ENCODE data around the gene KRTAP10-9. TPM values are rescaled to one million over a fixed set of nuclear protein-coding genes. Genes with fewer than 3 reads are reported as not detected.
"Not testable (repeated sequence)": the region's sequence is repeated elsewhere in the genome, so short reads cannot be mapped to it uniquely, and the experiment has no call there.

KRTAP10-9 gene
- total RNA-seq, 1 donor from 2014 or later: not detected

- peaks cover 5% of the 10 kb centered on the region for H3K27me3 Mint-ChIP-seq (ENCODE audit: insufficient read depth)
- peaks cover 50% of the 10 kb centered on the region for H3K9me3 Mint-ChIP-seq
- peaks cover 6% of the 10 kb centered on the region for H3K4me1 Mint-ChIP-seq (ENCODE audit: low read depth)
- H3K36me3 Mint-ChIP-seq (ENCODE audit: low read depth): peaks cover 12% of the 10 kb centered on the region
- no peak for DNase-seq (ENCODE audit: low spot score)
- no peak overlapping the region for H3K4me3 Mint-ChIP-seq
- no peak overlapping the region for H3K27ac Mint-ChIP-seq
- intact Hi-C loops (cut with micrococcal nuclease): no loop called here
These were observed 1.1 kb upstream of the KRTAP10-9 start for GRCh38 chr21:44625756-44626155.

DNA sequence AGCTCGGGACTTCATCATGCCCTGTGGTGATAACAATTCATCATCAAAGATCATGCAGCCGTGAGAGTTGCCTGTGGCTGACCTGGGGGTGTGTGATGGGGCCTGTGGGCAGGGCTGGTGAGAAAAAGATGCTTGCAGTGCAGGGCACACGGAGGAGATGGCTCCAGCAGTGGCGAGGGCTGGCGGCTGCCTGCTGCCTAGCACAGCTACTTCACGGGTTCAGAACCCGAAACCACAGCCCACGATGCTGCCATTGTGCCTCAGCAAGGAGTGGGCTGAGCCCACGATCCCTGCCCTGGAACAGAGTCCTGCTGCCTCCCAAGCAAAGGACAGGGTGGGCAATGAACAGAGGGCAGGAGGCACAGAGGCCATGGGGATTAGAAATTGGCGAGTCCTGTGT, 631 bp upstream of the KRTAP10-9 start:
- no peak overlapping the region for H3K4me3 Mint-ChIP-seq
- H3K27ac Mint-ChIP-seq: no peak overlapping the region
- intact Hi-C loops (cut with micrococcal nuclease): no loop called here
- peaks cover 14% of the 10 kb centered on the region for H3K36me3 Mint-ChIP-seq (ENCODE audit: low read depth)
- H3K27me3 Mint-ChIP-seq (ENCODE audit: insufficient read depth): peaks cover 5% of the 10 kb centered on the region
- peaks cover 6% of the 10 kb centered on the region for H3K4me1 Mint-ChIP-seq (ENCODE audit: low read depth)
- no peak for DNase-seq (ENCODE audit: low spot score)
- H3K9me3 Mint-ChIP-seq: peaks cover 53% of the 10 kb centered on the region

DNA sequence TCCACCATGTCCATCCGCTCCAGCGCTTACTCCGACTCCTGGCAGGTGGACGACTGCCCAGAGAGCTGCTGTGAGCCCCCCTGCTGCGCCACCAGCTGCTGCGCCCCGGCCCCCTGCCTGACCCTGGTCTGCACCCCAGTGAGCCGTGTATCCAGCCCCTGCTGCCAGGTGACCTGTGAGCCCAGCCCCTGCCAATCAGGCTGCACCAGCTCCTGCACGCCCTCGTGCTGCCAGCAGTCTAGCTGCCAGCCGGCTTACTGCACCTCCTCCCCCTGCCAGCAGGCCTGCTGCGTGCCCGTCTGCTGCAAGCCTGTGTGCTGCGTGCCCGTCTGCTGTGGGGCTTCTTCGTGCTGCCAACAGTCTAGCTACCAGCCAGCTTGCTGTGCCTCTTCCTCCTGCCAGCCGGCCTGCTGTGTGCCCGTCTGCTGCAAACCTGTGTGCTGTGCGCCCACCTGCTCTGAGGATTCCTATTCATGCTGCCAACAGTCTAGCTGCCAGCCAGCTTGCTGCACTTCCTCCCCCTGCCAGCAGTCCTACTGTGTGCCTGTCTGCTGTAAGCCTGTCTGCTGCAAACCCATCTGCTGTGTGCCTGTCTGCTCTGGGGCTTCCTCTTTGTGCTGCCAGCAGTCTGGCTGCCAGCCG, 409 bp downstream of the KRTAP10-9 start:
- H3K4me3 Mint-ChIP-seq; H3K4me1 Mint-ChIP-seq (ENCODE audit: low read depth); H3K27me3 Mint-ChIP-seq (ENCODE audit: insufficient read depth); H3K27ac Mint-ChIP-seq; DNase-seq (ENCODE audit: low spot score); intact Hi-C loops (cut with micrococcal nuclease): not testable (repeated sequence)
- Mint-ChIP-seq H3K9me3 (peaks cover 56% of the 10 kb centered on the region), H3K36me3 (ENCODE audit: low read depth) (peaks cover 15% of the 10 kb centered on the region)

DNA sequence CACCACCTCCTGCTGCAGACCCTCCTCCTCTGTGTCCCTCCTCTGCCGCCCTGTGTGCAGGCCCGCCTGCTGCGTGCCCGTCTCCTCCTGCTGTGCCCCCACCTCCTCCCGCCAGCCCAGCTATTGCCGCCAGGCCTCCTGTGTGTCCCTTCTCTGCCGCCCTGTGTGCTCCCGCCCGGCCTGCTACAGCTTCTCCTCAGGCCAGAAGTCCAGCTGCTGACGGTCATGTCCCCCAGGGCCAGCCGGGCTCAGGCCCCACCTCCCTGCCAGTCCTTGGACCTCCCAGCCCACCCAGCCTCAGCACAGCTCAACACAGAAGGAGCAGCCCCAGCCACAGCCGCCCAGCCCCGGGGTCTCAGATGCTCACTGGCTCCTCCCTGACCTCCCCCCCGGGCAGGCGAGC, 939 bp downstream of the KRTAP10-9 start:
- Mint-ChIP-seq H3K9me3 (peaks cover 52% of the 10 kb centered on the region), H3K36me3 (ENCODE audit: low read depth) (peaks cover 11% of the 10 kb centered on the region)
- H3K27ac Mint-ChIP-seq; H3K4me3 Mint-ChIP-seq; H3K27me3 Mint-ChIP-seq (ENCODE audit: insufficient read depth); H3K4me1 Mint-ChIP-seq (ENCODE audit: low read depth); DNase-seq (ENCODE audit: low spot score); intact Hi-C loops (cut with micrococcal nuclease): not testable (repeated sequence)

- no peak for DNase-seq (ENCODE audit: low spot score)
- Mint-ChIP-seq H3K27ac (no peak overlapping the region), H3K36me3 (ENCODE audit: low read depth) (peaks cover 11% of the 10 kb centered on the region), H3K4me3 (no peak overlapping the region), H3K27me3 (ENCODE audit: insufficient read depth) (peaks cover 9% of the 10 kb centered on the region), H3K4me1 (ENCODE audit: low read depth) (peaks cover 6% of the 10 kb centered on the region), H3K9me3 (peaks cover 52% of the 10 kb centered on the region)
- intact Hi-C loops (cut with micrococcal nuclease): no loop called here
These were observed 2.0 kb downstream of the KRTAP10-9 start for GRCh38 chr21:44628707-44629391.

GRCh38 chr21:44630440-44630839, 3.5 kb downstream of the KRTAP10-9 start:
- intact Hi-C loops (cut with micrococcal nuclease): no loop called here
- H3K36me3 Mint-ChIP-seq (ENCODE audit: low read depth): peaks cover 9% of the 10 kb centered on the region

GRCh38 chr21:44632067-44632466, 5.2 kb downstream of the KRTAP10-9 start:
- peaks cover 15% of the 10 kb centered on the region for H3K27me3 Mint-ChIP-seq (ENCODE audit: insufficient read depth)
- no peak for DNase-seq (ENCODE audit: low spot score)
- intact Hi-C loops (cut with micrococcal nuclease): no loop called here
- H3K27ac Mint-ChIP-seq: no peak overlapping the region
- H3K36me3 Mint-ChIP-seq (ENCODE audit: low read depth): peaks cover 9% of the 10 kb centered on the region
- H3K4me1 Mint-ChIP-seq (ENCODE audit: low read depth): peaks cover 6% of the 10 kb centered on the region
- peaks cover 45% of the 10 kb centered on the region for H3K9me3 Mint-ChIP-seq
- H3K4me3 Mint-ChIP-seq: no peak overlapping the region

More at GRCh38 chr21:44630440-44630839, 3.5 kb downstream of the KRTAP10-9 start:
- Mint-ChIP-seq H3K4me1 (ENCODE audit: low read depth) (peaks cover 6% of the 10 kb centered on the region), H3K27ac (no peak overlapping the region), H3K9me3 (peaks cover 45% of the 10 kb centered on the region), H3K27me3 (ENCODE audit: insufficient read depth) (peaks cover 13% of the 10 kb centered on the region), H3K4me3 (no peak overlapping the region)
- DNase-seq (ENCODE audit: low spot score): no peak

DNA sequence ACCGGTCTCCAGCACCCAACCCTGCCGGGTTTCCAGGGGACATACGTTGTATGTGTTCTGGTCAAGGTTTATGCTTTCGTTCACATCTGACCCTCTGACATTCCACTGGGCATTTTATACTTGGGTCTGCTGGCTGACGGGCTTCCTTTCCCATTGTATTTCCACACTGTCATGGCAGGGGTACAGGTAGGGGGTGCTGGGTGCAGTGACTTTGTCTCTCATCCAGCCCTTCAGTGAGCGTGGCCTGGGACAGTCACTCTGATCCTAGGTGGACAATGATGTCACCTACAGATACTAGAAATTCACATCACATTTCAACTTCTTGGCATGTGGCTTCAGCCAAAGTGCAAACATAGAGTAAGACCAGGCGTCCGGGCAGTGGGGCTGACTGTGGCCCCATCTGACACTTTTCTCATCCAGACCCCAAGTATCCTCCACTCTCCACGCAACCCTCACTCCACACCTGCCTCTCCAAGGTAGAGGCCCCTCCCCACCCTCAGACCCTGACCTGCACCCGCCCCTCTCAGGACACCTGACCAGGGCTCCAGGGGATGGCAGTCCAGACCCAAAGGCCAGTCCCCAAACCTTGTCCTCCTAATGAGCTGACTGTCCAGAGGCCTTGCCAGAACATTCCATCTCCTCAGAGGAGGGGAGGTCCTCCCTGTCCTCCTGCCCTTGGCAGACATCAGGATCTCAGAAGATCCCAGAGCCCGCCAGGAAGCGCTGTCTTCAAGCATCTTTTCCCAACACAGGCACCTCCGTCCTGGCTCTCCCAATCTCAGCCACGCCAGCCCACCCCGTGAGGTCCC, 9.5 kb downstream of the KRTAP10-9 start:
- H3K27me3 Mint-ChIP-seq (ENCODE audit: insufficient read depth): peaks cover 14% of the 10 kb centered on the region
- no peak for DNase-seq (ENCODE audit: low spot score)
- H3K36me3 Mint-ChIP-seq (ENCODE audit: low read depth): peaks cover 6% of the 10 kb centered on the region
- peaks cover 45% of the 10 kb centered on the region for H3K9me3 Mint-ChIP-seq
- H3K4me3 Mint-ChIP-seq: no peak overlapping the region
- intact Hi-C loops (cut with micrococcal nuclease): no loop called here
- H3K27ac Mint-ChIP-seq: no peak overlapping the region
- no peaks in the 10 kb centered on the region for H3K4me1 Mint-ChIP-seq (ENCODE audit: low read depth)

GRCh38 chr21:44637018-44637850, 10.3 kb downstream of the KRTAP10-9 start, which contains the start of gene KRTAP10-10:
Gene KRTAP10-10 (plus strand): TSS chr21:44637356. CDS start chr21:44637418, 62 bp downstream.
- Mint-ChIP-seq H3K27ac (no peak within 1 kb of the TSS), H3K4me3 (no peak within 1 kb of the TSS), H3K4me1 (ENCODE audit: low read depth) (no peaks in the 10 kb centered on the region), H3K27me3 (ENCODE audit: insufficient read depth) (peaks cover 13% of the 10 kb centered on the region), H3K9me3 (peaks cover 45% of the 10 kb centered on the region), H3K36me3 (ENCODE audit: low read depth) (peaks cover 3% of the 10 kb centered on the region)
- intact Hi-C loops (cut with micrococcal nuclease): no loop called here
- DNase-seq (ENCODE audit: low spot score): no peak

GRCh38 chr21:44637851-44638348, 11.0 kb downstream of the KRTAP10-9 start:
- DNase-seq (ENCODE audit: low spot score); H3K27ac Mint-ChIP-seq; intact Hi-C loops (cut with micrococcal nuclease); H3K4me3 Mint-ChIP-seq; H3K4me1 Mint-ChIP-seq (ENCODE audit: low read depth); H3K36me3 Mint-ChIP-seq (ENCODE audit: low read depth): not testable (repeated sequence)
- H3K9me3 Mint-ChIP-seq: peaks cover 46% of the 10 kb centered on the region
- peaks cover 13% of the 10 kb centered on the region for H3K27me3 Mint-ChIP-seq (ENCODE audit: insufficient read depth)

GRCh38 chr21:44638506-44639330, 11.8 kb downstream of the KRTAP10-9 start:
- intact Hi-C loops (cut with micrococcal nuclease); H3K36me3 Mint-ChIP-seq (ENCODE audit: low read depth); H3K4me1 Mint-ChIP-seq (ENCODE audit: low read depth); H3K4me3 Mint-ChIP-seq; H3K27ac Mint-ChIP-seq; DNase-seq (ENCODE audit: low spot score): not testable (repeated sequence)
- Mint-ChIP-seq H3K27me3 (ENCODE audit: insufficient read depth) (peaks cover 11% of the 10 kb centered on the region), H3K9me3 (peaks cover 46% of the 10 kb centered on the region)

- intact Hi-C loops (cut with micrococcal nuclease): no loop called here
- no peak for DNase-seq (ENCODE audit: low spot score)
These were observed 12.4 kb downstream of the KRTAP10-9 start for GRCh38 chr21:44639331-44639655.

More at GRCh38 chr21:44639331-44639655, 12.4 kb downstream of the KRTAP10-9 start:
- Mint-ChIP-seq H3K27ac (no peak overlapping the region), H3K27me3 (ENCODE audit: insufficient read depth) (peaks cover 7% of the 10 kb centered on the region), H3K4me1 (ENCODE audit: low read depth) (no peaks in the 10 kb centered on the region), H3K9me3 (peaks cover 48% of the 10 kb centered on the region), H3K36me3 (ENCODE audit: low read depth) (peaks cover 3% of the 10 kb centered on the region), H3K4me3 (no peak overlapping the region)

All from activated T-helper 1 cell treated with anti-CD3 and anti-CD28 coated beads, Interleukin-12 subunit alpha, Interleukin-12 subunit beta, Interleukin-2, Interleukin-4 antibody, amounts not matched to agents 30 ng/mL and 10 ng/mL and 1 ng/mL, durations not matched to agents 14 hours and 24 hours and 36 hours (primary cell).